GM12878 (cell line): Measurements from ENCODE around the gene SEC24D. TPM values are rescaled to one million over a fixed set of nuclear protein-coding genes. Genes with fewer than 3 reads are reported as not detected.

Experiments
- ATAC-seq: fragments of 200-7000 bp; cut with Tn5 transposase; 3 replicates; pipeline ENCODE4 v1.9.1; 2020; ENCODE audit warnings: mild to moderate bottlenecking, moderate library complexity
- BruUV-seq: library from RNA; stranded (reverse); fragments of 400-500 nt; replicated peaks from 2 replicates; lab custom pipeline; 2021; lab: Mats Ljungman, UMichigan
- CTCF ChIA-PET: fragments of 300-600 bp; sonication (Branson Sonifier 250); formaldehyde crosslinking; extraction: SDS; loops from one replicate; lab custom pipeline; 2021; ENCODE audit warnings: inconsistent platforms; lab: Yijun Ruan, JAX
- POLR2A ChIA-PET: fragments of 350-600 bp; formaldehyde crosslinking; extraction: SDS; loops from one replicate; lab custom pipeline; 2021; ENCODE audit warnings: inconsistent platforms; lab: Charles Lee
- RAD21 ChIA-PET: fragments of 300-600 bp; sonication (Branson Sonifier 250); formaldehyde crosslinking; loops from one replicate; lab custom pipeline; 2023; ENCODE audit warnings: antibody characterized with exemption; ENCODE audit not compliant: unreplicated experiment; lab: Charles Lee
- SMC1A ChIA-PET: fragments of 300-600 bp; sonication (Branson Sonifier 250); formaldehyde crosslinking; loops from one replicate; lab custom pipeline; 2023; ENCODE audit not compliant: unreplicated experiment, uncharacterized antibody; lab: Charles Lee
- DNase-seq: peaks from one replicate; pipeline ENCODE4 v3.0.0-alpha.2; 2011; ENCODE audit warnings: low read depth, low spot score
- FAIRE-seq: peaks from 3 replicates; lab custom pipeline; 2011; peaks lifted over from hg19 to GRCh38; lab: Jason Lieb, UNC
- H2AFZ ChIP-seq: 2 replicates; pipeline ENCODE4 v1.6.0; 2011; ENCODE audit warnings: low read depth, low read length, control low read depth; ENCODE audit not compliant: control insufficient read depth
- H3K27ac ChIP-seq: 2 replicates; pipeline ENCODE4 v1.5.1; 2011; ENCODE audit warnings: control low read depth; ENCODE audit not compliant: control insufficient read depth, insufficient read depth
- H3K27me3 ChIP-seq, 2 experiments: replicated peaks in 1 of 2; 2 replicates each; pipeline versions ENCODE4 v1.6.0 to v1.6.1; 2011; ENCODE audit warnings: low read length in 1 of 2; ENCODE audit not compliant: control insufficient read depth in 2 of 2, insufficient read depth in 2 of 2
- H3K36me3 ChIP-seq, 2 experiments: 2 replicates each; pipeline ENCODE4 v1.5.1; 2011; ENCODE audit warnings: low read length in 1 of 2; ENCODE audit not compliant: control insufficient read depth in 2 of 2, insufficient read depth in 2 of 2
- H3K4me1 ChIP-seq: 2 replicates; pipeline ENCODE4 v1.6.1; 2011; ENCODE audit warnings: mild to moderate bottlenecking, low read length, moderate library complexity, mixed read lengths; ENCODE audit not compliant: control insufficient read depth, insufficient read depth
- H3K4me2 ChIP-seq: 2 replicates; pipeline ENCODE4 v1.6.0; 2011; ENCODE audit warnings: control low read depth; ENCODE audit not compliant: control insufficient read depth, insufficient read depth
- H3K4me3 ChIP-seq: fragments of 200-600 bp; sonication (generic); 2 replicates; pipeline ENCODE4 v1.5.1; 2016
- H3K79me2 ChIP-seq: 2 replicates; pipeline ENCODE4 v1.6.0; 2011; ENCODE audit warnings: low read length; ENCODE audit not compliant: control insufficient read depth, insufficient read depth
- H3K9ac ChIP-seq: 2 replicates; pipeline ENCODE4 v1.8.0; 2011; ENCODE audit warnings: low read length, control low read depth, mixed read lengths; ENCODE audit not compliant: control insufficient read depth, insufficient read depth
- H3K9me3 ChIP-seq: replicated peaks from 3 replicates; pipeline ENCODE4 v1.5.1; 2011; ENCODE audit warnings: mild to moderate bottlenecking, low read length; ENCODE audit not compliant: control insufficient read depth, insufficient read depth
- H4K20me1 ChIP-seq: 2 replicates; pipeline ENCODE4 v1.6.0; 2011; ENCODE audit not compliant: control insufficient read depth, insufficient read depth
- FOXK2 ChIP-seq: fragments of 450-650 bp; IDR thresholded peaks from 2 replicates; pipeline ENCODE4 v1.6.1; 2017; ENCODE audit warnings: mild to moderate bottlenecking, moderate library complexity
- GATAD2B ChIP-seq: fragments of 450-650 bp; conservative IDR thresholded peaks from 2 replicates; pipeline ENCODE4 v1.6.1; 2017; ENCODE audit warnings: low read depth, mild to moderate bottlenecking, moderate library complexity
- POLR2AphosphoS2 ChIP-seq: IDR thresholded peaks from 2 replicates; pipeline ENCODE4 v1.6.1; 2011; ENCODE audit warnings: low read depth, mild to moderate bottlenecking, low read length, improper control_type of control experiment, moderate library complexity
- RAD21 ChIP-seq: IDR thresholded peaks from 2 replicates; pipeline ENCODE4 v1.6.1; 2011; ENCODE audit warnings: mild to moderate bottlenecking, low read depth, low read length, moderate library complexity; ENCODE audit not compliant: insufficient read depth
- RCOR1 ChIP-seq: conservative IDR thresholded peaks from 2 replicates; pipeline ENCODE4 v1.6.1; 2012; ENCODE audit warnings: low read depth, low read length, improper control_type of control experiment
- SMC3 ChIP-seq: IDR thresholded peaks from 2 replicates; pipeline ENCODE4 v1.6.1; 2011; ENCODE audit warnings: low read length, improper control_type of control experiment, borderline replicate concordance
- TAF1 ChIP-seq: IDR thresholded peaks from 2 replicates; pipeline ENCODE4 v1.6.1; 2011; ENCODE audit warnings: mild to moderate bottlenecking, low read depth, low read length, borderline replicate concordance
- TCF7 ChIP-seq: IDR thresholded peaks from 2 replicates; pipeline ENCODE4 v1.6.1; 2014; ENCODE audit warnings: antibody characterized with exemption, borderline replicate concordance
- WGBS: methylation state at CpG from one replicate; pipeline ENCODE4 v1.1.6; 2016; ENCODE audit warnings: low lambda C conversion rate; ENCODE audit not compliant: insufficient replicate concordance, insufficient coverage; ENCODE audit errors: missing lambda C conversion rate; 5-methylcytosine and 5-hydroxymethylcytosine counted together
- in situ Hi-C: fragments of 300-500 bp; cut with MboI; formaldehyde crosslinking; loops from 9 replicates; pipeline ENCODE4 v1.14.3; 2018; ENCODE audit warnings: mixed read lengths
- intact Hi-C: fragments of 100-400 bp; cut with micrococcal nuclease; formaldehyde crosslinking; loops from one replicate; pipeline ENCODE4 v1.14.2; 2022; ENCODE audit not compliant: unreplicated experiment
- polyA plus RNA-seq, 11 experiments: library from polyadenylated mRNA; depleted of rRNA in 4 of 11; unstranded in 6 of 11; stranded (reverse) in 5 of 11; fragments of >200 nt; fragmentation: Nextera tagmentation in 4 of 11; fragmentation: Illumina TruSeq in 1 of 11; extraction: Ambion mirVana in 4 of 11; extraction: Trizol in 1 of 11; gene quantifications; 1 replicate in 1 of 11; 2 replicates in 10 of 11; pipeline versions ENCODE4 v1.2.1 to v1.2.3, GENCODE V29; 2011 to 2016; ENCODE audit warnings: inconsistent platforms in 2 of 11, missing spikeins in 2 of 11, low read depth in 1 of 11
- total RNA-seq, 4 experiments: library from RNA; depleted of rRNA in 3 of 4; stranded (reverse); fragments of >200 nt in 3 of 4; fragmentation: Illumina TruSeq in 1 of 4; extraction: Trizol in 1 of 4; gene quantifications; 2 replicates each; pipeline versions ENCODE4 v1.2.1 to v1.2.3, GENCODE V29; 2013 to 2021
- TF ChIP-seq, protein P1 (sequence below): fragments of 450-650 bp; IDR thresholded peaks from 2 replicates; pipeline ENCODE4 v1.6.1; 2017; ENCODE audit warnings: mild to moderate bottlenecking

Gene SEC24D
- total and polyA plus RNA-seq, 10 of the 15 experiments (the other 5 are each of a cell fraction or from before 2014, with no cell fraction given) = 12.8 to 61.9 (median 25.6) TPM

DNA sequence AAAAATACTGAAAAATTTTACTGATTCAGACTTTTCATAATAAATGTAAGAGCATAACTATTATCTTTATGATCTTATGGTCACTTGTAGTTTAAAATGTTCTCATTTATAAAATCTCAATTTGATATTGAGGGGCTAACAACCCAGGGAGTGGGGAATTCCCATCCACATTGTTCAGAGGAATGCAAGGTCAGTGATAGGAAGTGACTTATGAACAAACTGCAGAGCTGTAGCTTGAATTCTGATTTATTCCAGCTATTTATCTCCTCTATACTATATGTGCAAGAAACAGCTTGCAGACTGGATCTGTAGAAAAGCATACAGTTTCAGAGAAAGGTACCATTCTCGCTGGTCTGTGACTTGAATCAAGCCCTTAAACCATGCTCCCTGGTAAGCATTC is 61.6 kb downstream of the SEC24D start:
- in situ Hi-C loops (loop anchor here (5.0 kb wide), 1 partner anchor 108 kb away; no protein-coding TSS in a partner anchor), intact Hi-C loops (loop anchor here (5.0 to 10.0 kb wide), 2 partner anchors 208 to 510 kb away; no protein-coding TSS in a partner anchor)
- POLR2A ChIA-PET = no interaction called here
- DNase-seq (no peak), FAIRE-seq (no peak), ATAC-seq (no peak)
- no peak for TF ChIP-seq TAF1
- Histone ChIP-seq H3K4me1 (no peaks in the 10 kb centered on the region), H3K4me3 (no peak overlapping the region), H3K27me3 (no peaks in the 10 kb centered on the region), H4K20me1 (no peaks in the 10 kb centered on the region), H3K4me2 (no peak overlapping the region), H3K9me3 (no peaks in the 10 kb centered on the region), H3K79me2 (no peaks in the 10 kb centered on the region), H3K9ac (no peak overlapping the region), H3K36me3 (peaks cover 0 to 5% of the 10 kb centered on the region in 2 experiments; a peak in 2 of 4 replicates), H2AFZ (no peak overlapping the region), H3K27ac (no peak overlapping the region)
- RAD21 ChIA-PET = interaction anchor here (0.8 to 1.2 kb wide), 5 partner anchors 32 to 194 kb away, joined by 3 to 4 read pairs (median 3); partner anchors contain the start of gene SYNPO2
- SMC1A ChIA-PET = interaction anchor here (0.8 to 1.7 kb wide), 7 partner anchors 13 to 251 kb away, joined by 3 to 11 read pairs (median 3); no protein-coding TSS in a partner anchor
- no TSS peak for BruUV-seq
- 100% methylated on average over 1 of the region's 1 CpG for WGBS
- CTCF ChIA-PET = interaction anchor here (0.8 to 9.9 kb wide), 9 partner anchors 10 to 193 kb away, joined by 3 to 121 read pairs (median 3); partner anchors contain the start of gene SYNPO2

DNA sequence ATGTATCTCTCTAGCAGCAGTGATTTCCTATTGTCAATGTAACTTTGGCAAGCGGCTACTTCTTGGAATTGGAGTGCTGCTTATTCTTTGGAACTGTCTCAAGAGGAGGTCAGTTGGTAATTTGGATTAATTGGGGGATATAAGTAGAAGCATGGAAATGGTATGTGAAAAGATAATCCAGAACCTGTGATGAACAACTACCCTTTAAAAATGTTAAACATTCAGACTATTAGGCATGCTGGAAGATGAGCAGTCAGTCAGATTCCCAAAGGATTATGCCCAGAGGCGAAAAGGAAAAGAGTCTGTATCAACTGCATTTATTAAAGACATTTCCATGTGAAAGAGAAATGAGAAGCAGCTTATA is 62.5 kb downstream of the SEC24D start:
- H3K27ac ChIP-seq = no peak overlapping the region
- H3K4me1 ChIP-seq = no peaks in the 10 kb centered on the region
- no peak overlapping the region for H3K9ac ChIP-seq
- H4K20me1 ChIP-seq = no peaks in the 10 kb centered on the region
- BruUV-seq = no TSS peak
- FAIRE-seq = no peak
- 90% methylated on average over 2 of the region's 2 CpGs for WGBS
- CTCF ChIA-PET = interaction anchor here (0.7 to 9.9 kb wide), 5 partner anchors 27 to 216 kb away, joined by 3 to 121 read pairs (median 6); partner anchors contain the start of gene SYNPO2
- no peaks in the 10 kb centered on the region for H3K79me2 ChIP-seq
- POLR2A ChIA-PET = no interaction called here
- no peak overlapping the region for H3K4me2 ChIP-seq
- H3K4me3 ChIP-seq = no peak overlapping the region
- no peaks in the 10 kb centered on the region for H3K27me3 ChIP-seq
- no peaks in the 10 kb centered on the region for H3K9me3 ChIP-seq
- intact Hi-C loops = loop anchor here (2.0 to 10.0 kb wide), 3 partner anchors 195 to 511 kb away; no protein-coding TSS in a partner anchor
- no peak overlapping the region for H2AFZ ChIP-seq
- TF ChIP-seq GATAD2B = no peak
- TF ChIP-seq FOXK2 = no peak
- TF ChIP-seq, protein P1, sequence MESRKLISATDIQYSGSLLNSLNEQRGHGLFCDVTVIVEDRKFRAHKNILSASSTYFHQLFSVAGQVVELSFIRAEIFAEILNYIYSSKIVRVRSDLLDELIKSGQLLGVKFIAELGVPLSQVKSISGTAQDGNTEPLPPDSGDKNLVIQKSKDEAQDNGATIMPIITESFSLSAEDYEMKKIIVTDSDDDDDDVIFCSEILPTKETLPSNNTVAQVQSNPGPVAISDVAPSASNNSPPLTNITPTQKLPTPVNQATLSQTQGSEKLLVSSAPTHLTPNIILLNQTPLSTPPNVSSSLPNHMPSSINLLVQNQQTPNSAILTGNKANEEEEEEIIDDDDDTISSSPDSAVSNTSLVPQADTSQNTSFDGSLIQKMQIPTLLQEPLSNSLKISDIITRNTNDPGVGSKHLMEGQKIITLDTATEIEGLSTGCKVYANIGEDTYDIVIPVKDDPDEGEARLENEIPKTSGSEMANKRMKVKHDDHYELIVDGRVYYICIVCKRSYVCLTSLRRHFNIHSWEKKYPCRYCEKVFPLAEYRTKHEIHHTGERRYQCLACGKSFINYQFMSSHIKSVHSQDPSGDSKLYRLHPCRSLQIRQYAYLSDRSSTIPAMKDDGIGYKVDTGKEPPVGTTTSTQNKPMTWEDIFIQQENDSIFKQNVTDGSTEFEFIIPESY = no peak
- no peak for TF ChIP-seq SMC3
- no peak for TF ChIP-seq TCF7
- no peak for TF ChIP-seq RCOR1
- no peak for TF ChIP-seq RAD21
- TF ChIP-seq POLR2AphosphoS2 = no peak
- TF ChIP-seq, all 136 proteins: peak for 0
- ChIA-PET SMC1A (interaction anchor here (0.9 to 1.7 kb wide), 5 partner anchors 28 to 252 kb away, joined by 3 to 11 read pairs (median 3); no protein-coding TSS in a partner anchor), RAD21 (interaction anchor here (1.1 to 1.2 kb wide), 2 partner anchors 31 to 195 kb away, joined by 3 to 4 read pairs; no protein-coding TSS in a partner anchor)
- H3K36me3 ChIP-seq = peaks cover 0 to 5% of the 10 kb centered on the region in 2 experiments; a peak in 2 of 4 replicates
- ATAC-seq (no peak), DNase-seq (no peak)
- in situ Hi-C loops = loop anchor here (5.0 kb wide), 1 partner anchor 109 kb away; no protein-coding TSS in a partner anchor
